GM12865 (cell line): ENCODE data around the gene CTNND2.

ENCODE experiments used
- DNase-seq: peaks from one replicate; pipeline ENCODE4 v3.0.0; 2010; ENCODE audit warnings: low read depth
- H3K4me3 ChIP-seq: 2 replicates; pipeline ENCODE4 v1.5.1; 2011; ENCODE audit warnings: mild to moderate bottlenecking, low read depth, low read length, control low read depth
- CTCF ChIP-seq: IDR thresholded peaks from 2 replicates; pipeline ENCODE4 v1.5.1; 2011; ENCODE audit warnings: low read length, control low read depth, low read depth, inconsistent platforms; ENCODE audit not compliant: insufficient read depth; ENCODE audit errors: missing control alignments

CTNND2 gene

GRCh38 chr5:10999714-11000113, 904.5 kb downstream of the CTNND2 start:
- TF ChIP-seq CTCF, result no peak
- no peak overlapping the region for H3K4me3 ChIP-seq
- no peak for DNase-seq

GRCh38 chr5:10995891-10996290, 908.4 kb downstream of the CTNND2 start:
- TF ChIP-seq CTCF, result no peak
- no peak for DNase-seq
- H3K4me3 ChIP-seq, result no peak overlapping the region

- no peak overlapping the region for H3K4me3 ChIP-seq
- DNase-seq, result no peak
- TF ChIP-seq CTCF, result no peak
Observed at GRCh38 chr5:10994091-10994986, 909.9 kb downstream of the CTNND2 start.

GRCh38 chr5:10990634-10991033, 913.6 kb downstream of the CTNND2 start:
- H3K4me3 ChIP-seq, result no peak overlapping the region
- no peak for DNase-seq
- TF ChIP-seq CTCF, result no peak

GRCh38 chr5:10989577-10990263, 914.5 kb downstream of the CTNND2 start:
- H3K4me3 ChIP-seq, result no peak overlapping the region
- DNase-seq, result no peak
- no peak for TF ChIP-seq CTCF

- peak; percentile 29 for DNase-seq
- H3K4me3 ChIP-seq, result no peak overlapping the region
- TF ChIP-seq CTCF, result no peak
Observed at GRCh38 chr5:10988622-10989021, 915.6 kb downstream of the CTNND2 start.
